OCI-LY7 (cell line): ENCODE data around the gene WRNIP1. TPM values are rescaled to one million over a fixed set of nuclear protein-coding genes. Genes with fewer than 3 reads are reported as not detected.
"Not testable (repeated sequence)": the region's sequence is repeated elsewhere in the genome, so short reads cannot be mapped to it uniquely, and the experiment has no call there.

Source experiments
- BruUV-seq: library from RNA; stranded (reverse); fragments of 400-500 nt; replicated peaks from 2 replicates; lab custom pipeline; 2021; lab: Mats Ljungman, UMichigan
- CTCF ChIA-PET: fragments of 300-600 bp; sonication (Branson Sonifier 250); formaldehyde crosslinking; loops from one replicate; lab custom pipeline; 2022; ENCODE audit warnings: antibody characterized with exemption; ENCODE audit not compliant: unreplicated experiment; lab: Charles Lee
- POLR2A ChIA-PET: fragments of 300-600 bp; sonication (Branson Sonifier 250); formaldehyde crosslinking; loops from one replicate; lab custom pipeline; 2022; ENCODE audit warnings: antibody characterized with exemption; lab: Charles Lee
- DNase-seq: peaks from one replicate; pipeline ENCODE4 v3.0.0-alpha.2; 2015; ENCODE audit warnings: low spot score
- H2AFZ ChIP-seq: fragments of 200-600 bp; sonication (generic), shearing (Covaris generic); 2 replicates; pipeline ENCODE4 v1.6.1; 2014; ENCODE audit warnings: mild to moderate bottlenecking, antibody characterized with exemption, low read length, moderate library complexity
- H3K27ac ChIP-seq: fragments of 200-600 bp; sonication (generic); 2 replicates; pipeline ENCODE4 v1.5.1; 2014; ENCODE audit warnings: mixed run types, low read depth, mild to moderate bottlenecking, moderate library complexity, low read length, inconsistent platforms; ENCODE audit not compliant: poor library complexity, severe bottlenecking
- H3K36me3 ChIP-seq: fragments of 200-600 bp; sonication (generic); 2 replicates; pipeline ENCODE4 v1.6.1; 2014; ENCODE audit warnings: mild to moderate bottlenecking, antibody characterized with exemption, low read length, moderate library complexity, mixed read lengths; ENCODE audit not compliant: insufficient read depth
- H3K4me1 ChIP-seq: fragments of 200-600 bp; sonication (generic); 2 replicates; pipeline ENCODE4 v1.5.1; 2014; ENCODE audit warnings: mild to moderate bottlenecking, low read length; ENCODE audit not compliant: insufficient read depth, poor library complexity, severe bottlenecking
- H3K4me2 ChIP-seq: fragments of 200-600 bp; sonication (generic); 2 replicates; pipeline ENCODE4 v1.6.1; 2014; ENCODE audit warnings: mild to moderate bottlenecking, low read length
- H3K4me3 ChIP-seq: fragments of 200-600 bp; sonication (generic); 2 replicates; pipeline ENCODE4 v1.5.1; 2014; ENCODE audit warnings: mild to moderate bottlenecking, low read depth, low read length; ENCODE audit not compliant: poor library complexity, severe bottlenecking
- H3K79me2 ChIP-seq: fragments of 200-600 bp; sonication (generic); 2 replicates; pipeline ENCODE4 v1.6.1; 2016; ENCODE audit warnings: low read depth, mild to moderate bottlenecking, low read length, moderate library complexity, mixed read lengths; ENCODE audit not compliant: insufficient read depth
- H3K9me2 ChIP-seq: fragments of 200-600 bp; sonication (generic); 2 replicates; pipeline ENCODE4 v1.6.1; 2016; ENCODE audit warnings: mild to moderate bottlenecking, low read length, mixed read lengths; ENCODE audit not compliant: insufficient read depth
- H3K9me3 ChIP-seq: fragments of 200-600 bp; sonication (generic); 2 replicates; pipeline ENCODE4 v1.6.1; 2014; ENCODE audit warnings: mild to moderate bottlenecking, mixed run types, low read length, mixed read lengths
- H4K20me1 ChIP-seq: fragments of 200-600 bp; sonication (generic); 2 replicates; pipeline ENCODE4 v1.6.1; 2014; ENCODE audit warnings: mild to moderate bottlenecking, antibody characterized with exemption, low read length, moderate library complexity, mixed read lengths; ENCODE audit not compliant: insufficient read depth
- CTCF ChIP-seq: fragments of 200-600 bp; sonication (generic); conservative IDR thresholded peaks from 2 replicates; pipeline ENCODE4 v1.5.1; 2014; ENCODE audit warnings: mild to moderate bottlenecking, antibody characterized with exemption, low read length, moderate library complexity, mixed read lengths
- EZH2phosphoT487 ChIP-seq: fragments of 200-600 bp; sonication (generic); IDR thresholded peaks from 2 replicates; pipeline ENCODE4 v1.6.1; 2018; ENCODE audit warnings: low read depth, borderline replicate concordance, mild to moderate bottlenecking, mixed run types, antibody characterized with exemption, low read length, moderate library complexity, mixed read lengths
- intact Hi-C: fragments of 100-400 bp; cut with micrococcal nuclease; formaldehyde crosslinking; loops from one replicate; pipeline ENCODE4 v1.10.0; 2022; ENCODE audit not compliant: unreplicated experiment
- total RNA-seq, 2 experiments: library from RNA; depleted of rRNA in 1 of 2; stranded (reverse); fragments of >200 nt in 1 of 2; shearing (Covaris generic) in 1 of 2; gene quantifications; 2 replicates each; pipeline ENCODE4 v1.2.3, GENCODE V29; 2014 to 2022

Gene WRNIP1
- total RNA-seq, 2 experiments from 2014 or later: 43.8 to 54.2 TPM

- Histone ChIP-seq H3K4me2 (no peak overlapping the region), H2AFZ (no peak overlapping the region), H3K4me3 (no peak overlapping the region), H3K9me2 (no peaks in the 10 kb centered on the region), H4K20me1 (no peaks in the 10 kb centered on the region), H3K9me3 (no peaks in the 10 kb centered on the region), H3K27ac (no peak overlapping the region), H3K36me3 (no peaks in the 10 kb centered on the region), H3K79me2 (no peaks in the 10 kb centered on the region), H3K4me1 (peaks cover 4% of the 10 kb centered on the region)
- POLR2A ChIA-PET: interaction anchor here (1.2 kb wide), 2 partner anchors 9 to 23 kb away, joined by 5 to 7 read pairs; no protein-coding TSS in a partner anchor
- intact Hi-C loops: no loop called here
- CTCF ChIA-PET: no interaction called here
- DNase-seq: no peak
- TF ChIP-seq EZH2phosphoT487 (no peak), CTCF (no peak)
- no TSS peak for BruUV-seq
These were observed 35.5 kb downstream of the WRNIP1 start for GRCh38 chr6:2800552-2801316.

- H3K36me3 ChIP-seq, H3K4me3 ChIP-seq, H3K27ac ChIP-seq, H2AFZ ChIP-seq, H3K9me3 ChIP-seq, H3K4me2 ChIP-seq, DNase-seq, BruUV-seq, intact Hi-C loops, CTCF ChIA-PET, H3K4me1 ChIP-seq, H3K79me2 ChIP-seq, H3K9me2 ChIP-seq, H4K20me1 ChIP-seq: not testable (repeated sequence)
- POLR2A ChIA-PET: interaction anchor here (0.8 kb wide), 1 partner anchor 10 kb away, joined by 4 read pairs; no protein-coding TSS in a partner anchor
These were observed 36.5 kb downstream of the WRNIP1 start for GRCh38 chr6:2801687-2802086.

- POLR2A ChIA-PET: interaction anchor here (0.8 kb wide), 1 partner anchor 11 kb away, joined by 4 read pairs; no protein-coding TSS in a partner anchor
- Histone ChIP-seq H3K9me3 (no peaks in the 10 kb centered on the region), H3K36me3 (no peaks in the 10 kb centered on the region), H3K9me2 (no peaks in the 10 kb centered on the region), H3K4me2 (no peak overlapping the region), H2AFZ (no peak overlapping the region), H3K4me3 (no peak overlapping the region), H4K20me1 (no peaks in the 10 kb centered on the region), H3K27ac (no peak overlapping the region), H3K4me1 (peaks cover under 1% of the 10 kb centered on the region), H3K79me2 (no peaks in the 10 kb centered on the region)
- DNase-seq: no peak
- no TSS peak for BruUV-seq
- CTCF ChIA-PET: no interaction called here
- TF ChIP-seq CTCF: no peak
- TF ChIP-seq EZH2phosphoT487: no peak
- intact Hi-C loops: no loop called here
These were observed 37.4 kb downstream of the WRNIP1 start for GRCh38 chr6:2802521-2803060.
